WTC11 (cell line): ENCODE measurements around the gene PTPRB. TPM values are rescaled to one million over a fixed set of nuclear protein-coding genes. Genes with fewer than 3 reads are reported as not detected.

Experiments
- ATAC-seq: fragments of 200-7000 bp; cut with Tn5 transposase; 2 replicates; pipeline ENCODE4 v1.10.0; 2021; ENCODE audit warnings: mild to moderate bottlenecking, moderate library complexity
- CTCF ChIA-PET: fragments of 300-600 bp; sonication (Branson Sonifier 250); formaldehyde crosslinking; loops from one replicate; lab custom pipeline; 2021; ENCODE audit warnings: antibody characterized with exemption; lab: Charles Lee
- POLR2A ChIA-PET: fragments of 350-600 bp; sonication (Branson Sonifier 250); formaldehyde crosslinking; loops from one replicate; lab custom pipeline; 2021; ENCODE audit warnings: antibody characterized with exemption; lab: Charles Lee
- DNase-seq: peaks from one replicate; pipeline ENCODE4 v3.0.0; 2021; ENCODE audit warnings: low spot score
- H3K27ac Mint-ChIP-seq: 2 replicates; pipeline ENCODE4 v1.8.0; 2021; ENCODE audit warnings: mixed read lengths
- H3K27me3 Mint-ChIP-seq: 2 replicates; pipeline ENCODE4 v1.8.0; 2021; ENCODE audit warnings: low read depth, mild to moderate bottlenecking, moderate library complexity, mixed read lengths
- H3K36me3 Mint-ChIP-seq: 2 replicates; pipeline ENCODE4 v1.8.0; 2021; ENCODE audit warnings: mixed read lengths
- H3K4me1 Mint-ChIP-seq: 2 replicates; pipeline ENCODE4 v1.8.0; 2022; ENCODE audit warnings: mixed read lengths
- H3K4me3 Mint-ChIP-seq: 2 replicates; pipeline ENCODE4 v1.8.0; 2021; ENCODE audit warnings: mild to moderate bottlenecking, moderate library complexity, mixed read lengths
- H3K9me3 Mint-ChIP-seq: 2 replicates; pipeline ENCODE4 v1.8.0; 2021; ENCODE audit warnings: mixed read lengths
- EMX1 ChIP-seq: fragments of 250-450 bp; sonication (Bioruptor Pico); IDR thresholded peaks from 2 replicates; pipeline ENCODE4 v1.8.0; 2021; ENCODE audit warnings: mild to moderate bottlenecking
- JUN ChIP-seq: sonication (generic); formaldehyde crosslinking; IDR thresholded peaks from 2 replicates; pipeline ENCODE4 v1.8.0; 2023; ENCODE audit warnings: mild to moderate bottlenecking, missing genetic modification reagents
- MYBL2 ChIP-seq: sonication (generic); formaldehyde crosslinking; IDR thresholded peaks from 2 replicates; pipeline ENCODE4 v1.8.1; 2023; ENCODE audit warnings: mild to moderate bottlenecking, moderate library complexity, missing genetic modification reagents
- NFATC4 ChIP-seq: fragments of 250-450 bp; sonication (Bioruptor Pico); IDR thresholded peaks from 2 replicates; pipeline ENCODE4 v1.9.0; 2021; ENCODE audit warnings: mild to moderate bottlenecking
- NR1H2 ChIP-seq: sonication (generic); formaldehyde crosslinking; IDR thresholded peaks from 2 replicates; pipeline ENCODE4 v1.9.0; 2021; ENCODE audit warnings: mild to moderate bottlenecking, moderate library complexity, missing genetic modification reagents
- SMAD4 ChIP-seq: sonication (generic); formaldehyde crosslinking; IDR thresholded peaks from 2 replicates; pipeline ENCODE4 v1.8.0; 2022; ENCODE audit warnings: mild to moderate bottlenecking, missing genetic modification reagents
- TCF7 ChIP-seq: sonication (generic); formaldehyde crosslinking; IDR thresholded peaks from 2 replicates; pipeline ENCODE4 v1.8.0; 2022; ENCODE audit warnings: mild to moderate bottlenecking, low read depth, missing genetic modification reagents, moderate library complexity
- TEAD4 ChIP-seq: sonication (generic); formaldehyde crosslinking; IDR thresholded peaks from 2 replicates; pipeline ENCODE4 v1.8.0; 2022; ENCODE audit warnings: mild to moderate bottlenecking, missing genetic modification reagents
- TP53 ChIP-seq: sonication (generic); formaldehyde crosslinking; IDR thresholded peaks from 2 replicates; pipeline ENCODE4 v1.8.1; 2023; ENCODE audit warnings: mild to moderate bottlenecking, missing genetic modification reagents
- ZNF396 ChIP-seq: fragments of 250-450 bp; sonication (Bioruptor Pico); IDR thresholded peaks from 2 replicates; pipeline ENCODE4 v1.8.0; 2021; ENCODE audit warnings: mild to moderate bottlenecking, moderate library complexity, borderline replicate concordance
- ZNF423 ChIP-seq: fragments of 250-450 bp; sonication (Bioruptor Pico); IDR thresholded peaks from 2 replicates; pipeline ENCODE4 v2.1.2; 2022; ENCODE audit warnings: mild to moderate bottlenecking, moderate library complexity
- total RNA-seq: library from RNA; stranded (reverse); gene quantifications from 3 replicates; pipeline ENCODE4 v1.2.3, GENCODE V29; 2021
- TF ChIP-seq, protein P1 (sequence below): sonication (generic); formaldehyde crosslinking; IDR thresholded peaks from 2 replicates; pipeline ENCODE4 v1.8.1; 2023; ENCODE audit warnings: mild to moderate bottlenecking, missing genetic modification reagents
- TF ChIP-seq, protein P2 (sequence below): sonication (generic); formaldehyde crosslinking; IDR thresholded peaks from 2 replicates; pipeline ENCODE4 v1.8.1; 2023; ENCODE audit warnings: mild to moderate bottlenecking, moderate library complexity, missing genetic modification reagents
- TF ChIP-seq, protein P3 (sequence below): sonication (generic); formaldehyde crosslinking; IDR thresholded peaks from 2 replicates; pipeline ENCODE4 v1.8.0; 2023; ENCODE audit warnings: missing genetic modification reagents, mild to moderate bottlenecking, borderline replicate concordance
- TF ChIP-seq, protein P4 (sequence below): fragments of 250-450 bp; sonication (Bioruptor Pico); IDR thresholded peaks from 2 replicates; pipeline ENCODE4 v1.9.0; 2021; ENCODE audit warnings: moderate library complexity, mild to moderate bottlenecking, inconsistent platforms, borderline replicate concordance
- TF ChIP-seq, protein P5 (sequence below): fragments of 250-450 bp; sonication (Bioruptor Pico); conservative IDR thresholded peaks from 2 replicates; pipeline ENCODE4 v1.9.0; 2021; ENCODE audit warnings: mild to moderate bottlenecking
- TF ChIP-seq, protein P6 (sequence below): fragments of 200-600 bp; IDR thresholded peaks from 2 replicates; pipeline ENCODE4 v1.8.0; 2022; ENCODE audit warnings: antibody characterized with exemption
- TF ChIP-seq, protein P7 (sequence below): sonication (generic); formaldehyde crosslinking; IDR thresholded peaks from 2 replicates; pipeline ENCODE4 v1.8.1; 2023; ENCODE audit warnings: mild to moderate bottlenecking, missing genetic modification reagents, borderline replicate concordance

PTPRB gene
- total RNA-seq, 1 experiment from 2014 or later: 3.3 TPM

DNA sequence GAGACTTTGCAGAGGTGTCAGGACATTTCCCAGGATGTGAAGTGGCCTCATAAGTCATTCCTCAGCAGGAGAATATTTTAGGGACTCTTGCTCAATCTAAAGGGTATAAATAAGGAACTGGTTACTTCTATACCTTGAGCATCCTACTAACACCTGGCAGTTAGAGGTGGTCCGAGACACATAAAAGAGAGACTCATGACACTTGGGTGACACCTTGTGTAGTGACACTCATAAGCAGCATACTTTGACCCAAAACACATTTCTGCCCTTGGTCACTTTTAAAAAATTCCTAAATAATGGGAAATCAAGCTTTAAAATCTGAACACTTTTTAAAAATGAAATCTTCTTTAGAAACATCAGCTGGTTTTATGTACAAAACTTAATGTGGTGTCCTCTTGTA lies 152.8 kb downstream of the PTPRB start:
- Mint-ChIP-seq H3K9me3 (peaks cover 26% of the 10 kb centered on the region), H3K36me3 (peaks cover 15% of the 10 kb centered on the region), H3K27me3 (no peaks in the 10 kb centered on the region; the same call in 1 of the 2 replicates), H3K27ac (no peak overlapping the region), H3K4me1 (no peaks in the 10 kb centered on the region), H3K4me3 (no peak overlapping the region)
- CTCF ChIA-PET: no interaction called here
- DNase-seq (no peak), ATAC-seq (no peak)
- POLR2A ChIA-PET: no interaction called here
- TF ChIP-seq NFATC4 (CRISPR knock-in tag) (no peak), ZNF423 (CRISPR knock-in tag) (no peak), EMX1 (no peak), ZNF396 (no peak), NR1H2 (CRISPR knock-in tag) (no peak), SMAD4 (no peak), TCF7 (no peak), TEAD4 (CRISPR knock-in tag) (no peak)
- TF ChIP-seq, protein P1, sequence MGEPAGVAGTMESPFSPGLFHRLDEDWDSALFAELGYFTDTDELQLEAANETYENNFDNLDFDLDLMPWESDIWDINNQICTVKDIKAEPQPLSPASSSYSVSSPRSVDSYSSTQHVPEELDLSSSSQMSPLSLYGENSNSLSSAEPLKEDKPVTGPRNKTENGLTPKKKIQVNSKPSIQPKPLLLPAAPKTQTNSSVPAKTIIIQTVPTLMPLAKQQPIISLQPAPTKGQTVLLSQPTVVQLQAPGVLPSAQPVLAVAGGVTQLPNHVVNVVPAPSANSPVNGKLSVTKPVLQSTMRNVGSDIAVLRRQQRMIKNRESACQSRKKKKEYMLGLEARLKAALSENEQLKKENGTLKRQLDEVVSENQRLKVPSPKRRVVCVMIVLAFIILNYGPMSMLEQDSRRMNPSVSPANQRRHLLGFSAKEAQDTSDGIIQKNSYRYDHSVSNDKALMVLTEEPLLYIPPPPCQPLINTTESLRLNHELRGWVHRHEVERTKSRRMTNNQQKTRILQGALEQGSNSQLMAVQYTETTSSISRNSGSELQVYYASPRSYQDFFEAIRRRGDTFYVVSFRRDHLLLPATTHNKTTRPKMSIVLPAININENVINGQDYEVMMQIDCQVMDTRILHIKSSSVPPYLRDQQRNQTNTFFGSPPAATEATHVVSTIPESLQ (CRISPR knock-in tag): no peak
- TF ChIP-seq, protein P2, sequence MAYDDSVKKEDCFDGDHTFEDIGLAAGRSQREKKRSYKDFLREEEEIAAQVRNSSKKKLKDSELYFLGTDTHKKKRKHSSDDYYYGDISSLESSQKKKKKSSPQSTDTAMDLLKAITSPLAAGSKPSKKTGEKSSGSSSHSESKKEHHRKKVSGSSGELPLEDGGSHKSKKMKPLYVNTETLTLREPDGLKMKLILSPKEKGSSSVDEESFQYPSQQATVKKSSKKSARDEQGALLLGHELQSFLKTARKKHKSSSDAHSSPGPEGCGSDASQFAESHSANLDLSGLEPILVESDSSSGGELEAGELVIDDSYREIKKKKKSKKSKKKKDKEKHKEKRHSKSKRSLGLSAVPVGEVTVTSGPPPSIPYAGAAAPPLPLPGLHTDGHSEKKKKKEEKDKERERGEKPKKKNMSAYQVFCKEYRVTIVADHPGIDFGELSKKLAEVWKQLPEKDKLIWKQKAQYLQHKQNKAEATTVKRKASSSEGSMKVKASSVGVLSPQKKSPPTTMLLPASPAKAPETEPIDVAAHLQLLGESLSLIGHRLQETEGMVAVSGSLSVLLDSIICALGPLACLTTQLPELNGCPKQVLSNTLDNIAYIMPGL (CRISPR knock-in tag): no peak
- TF ChIP-seq, protein P3, sequence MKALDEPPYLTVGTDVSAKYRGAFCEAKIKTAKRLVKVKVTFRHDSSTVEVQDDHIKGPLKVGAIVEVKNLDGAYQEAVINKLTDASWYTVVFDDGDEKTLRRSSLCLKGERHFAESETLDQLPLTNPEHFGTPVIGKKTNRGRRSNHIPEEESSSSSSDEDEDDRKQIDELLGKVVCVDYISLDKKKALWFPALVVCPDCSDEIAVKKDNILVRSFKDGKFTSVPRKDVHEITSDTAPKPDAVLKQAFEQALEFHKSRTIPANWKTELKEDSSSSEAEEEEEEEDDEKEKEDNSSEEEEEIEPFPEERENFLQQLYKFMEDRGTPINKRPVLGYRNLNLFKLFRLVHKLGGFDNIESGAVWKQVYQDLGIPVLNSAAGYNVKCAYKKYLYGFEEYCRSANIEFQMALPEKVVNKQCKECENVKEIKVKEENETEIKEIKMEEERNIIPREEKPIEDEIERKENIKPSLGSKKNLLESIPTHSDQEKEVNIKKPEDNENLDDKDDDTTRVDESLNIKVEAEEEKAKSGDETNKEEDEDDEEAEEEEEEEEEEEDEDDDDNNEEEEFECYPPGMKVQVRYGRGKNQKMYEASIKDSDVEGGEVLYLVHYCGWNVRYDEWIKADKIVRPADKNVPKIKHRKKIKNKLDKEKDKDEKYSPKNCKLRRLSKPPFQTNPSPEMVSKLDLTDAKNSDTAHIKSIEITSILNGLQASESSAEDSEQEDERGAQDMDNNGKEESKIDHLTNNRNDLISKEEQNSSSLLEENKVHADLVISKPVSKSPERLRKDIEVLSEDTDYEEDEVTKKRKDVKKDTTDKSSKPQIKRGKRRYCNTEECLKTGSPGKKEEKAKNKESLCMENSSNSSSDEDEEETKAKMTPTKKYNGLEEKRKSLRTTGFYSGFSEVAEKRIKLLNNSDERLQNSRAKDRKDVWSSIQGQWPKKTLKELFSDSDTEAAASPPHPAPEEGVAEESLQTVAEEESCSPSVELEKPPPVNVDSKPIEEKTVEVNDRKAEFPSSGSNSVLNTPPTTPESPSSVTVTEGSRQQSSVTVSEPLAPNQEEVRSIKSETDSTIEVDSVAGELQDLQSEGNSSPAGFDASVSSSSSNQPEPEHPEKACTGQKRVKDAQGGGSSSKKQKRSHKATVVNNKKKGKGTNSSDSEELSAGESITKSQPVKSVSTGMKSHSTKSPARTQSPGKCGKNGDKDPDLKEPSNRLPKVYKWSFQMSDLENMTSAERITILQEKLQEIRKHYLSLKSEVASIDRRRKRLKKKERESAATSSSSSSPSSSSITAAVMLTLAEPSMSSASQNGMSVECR: no peak
- TF ChIP-seq, protein P4, sequence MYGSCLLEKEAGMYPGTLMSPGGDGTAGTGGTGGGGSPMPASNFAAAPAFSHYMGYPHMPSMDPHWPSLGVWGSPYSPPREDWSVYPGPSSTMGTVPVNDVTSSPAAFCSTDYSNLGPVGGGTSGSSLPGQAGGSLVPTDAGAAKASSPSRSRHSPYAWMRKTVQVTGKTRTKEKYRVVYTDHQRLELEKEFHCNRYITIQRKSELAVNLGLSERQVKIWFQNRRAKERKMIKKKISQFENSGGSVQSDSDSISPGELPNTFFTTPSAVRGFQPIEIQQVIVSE (CRISPR knock-in tag): no peak
- TF ChIP-seq, protein P5, sequence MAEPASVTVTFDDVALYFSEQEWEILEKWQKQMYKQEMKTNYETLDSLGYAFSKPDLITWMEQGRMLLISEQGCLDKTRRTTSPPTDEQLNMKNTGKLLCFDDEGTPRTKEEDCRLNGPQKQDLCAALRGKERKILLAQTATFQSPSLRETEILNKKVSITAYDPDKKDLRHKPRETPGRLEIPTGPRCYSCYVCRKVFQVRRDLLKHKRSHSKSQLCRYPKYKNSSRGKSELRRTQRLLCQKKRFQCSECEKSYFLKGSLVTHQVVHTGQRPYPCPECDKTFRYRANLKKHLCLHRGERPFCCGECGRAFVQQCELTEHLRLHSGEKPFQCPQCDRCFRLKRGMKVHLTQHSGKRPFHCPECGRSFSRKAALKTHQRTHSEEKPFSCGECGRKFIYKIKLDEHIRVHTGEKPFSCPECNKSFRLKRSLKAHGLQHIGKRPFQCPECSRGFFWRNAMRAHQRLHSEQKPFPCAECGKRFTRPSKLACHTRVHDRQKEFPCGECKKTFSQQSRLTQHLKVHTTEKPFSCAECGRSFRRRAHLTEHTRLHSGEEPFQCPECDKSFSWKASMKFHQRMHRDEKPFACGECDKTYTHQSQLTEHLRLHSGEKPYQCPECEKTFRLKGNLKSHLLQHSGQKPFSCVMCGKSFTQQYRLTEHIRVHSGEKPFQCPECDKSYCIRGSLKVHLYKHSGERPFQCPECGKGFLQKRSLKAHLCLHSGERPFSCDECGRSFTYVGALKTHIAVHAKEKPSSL (CRISPR knock-in tag): no peak

DNA sequence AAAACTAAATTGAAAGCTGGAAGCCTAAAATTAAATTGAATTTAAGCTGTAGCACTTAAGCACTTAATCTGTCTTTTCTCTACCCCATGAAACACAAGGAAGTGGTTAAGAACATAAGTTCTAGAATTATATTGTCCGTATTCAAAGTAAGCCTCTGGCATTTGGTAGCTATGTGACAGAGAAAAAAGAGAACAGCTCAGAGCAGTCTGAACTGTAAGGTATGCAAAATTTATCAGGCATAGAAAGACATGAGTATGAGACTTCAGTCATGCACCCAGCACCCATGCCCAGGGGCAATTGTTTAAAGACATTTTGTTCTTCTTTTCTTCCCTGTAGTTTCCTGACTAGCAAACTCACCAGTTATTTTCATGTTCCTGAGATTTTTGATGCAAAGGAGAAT lies 154.5 kb downstream of the PTPRB start:
- no peak overlapping the region for H3K4me3 Mint-ChIP-seq
- ATAC-seq (no peak), DNase-seq (no peak)
- H3K4me1 Mint-ChIP-seq: peaks cover 8% of the 10 kb centered on the region
- POLR2A ChIA-PET: no interaction called here
- peaks cover 10% of the 10 kb centered on the region for H3K9me3 Mint-ChIP-seq
- no peaks in the 10 kb centered on the region; the same call in 1 of the 2 replicates for H3K27me3 Mint-ChIP-seq
- CTCF ChIA-PET: no interaction called here
- no peak overlapping the region for H3K27ac Mint-ChIP-seq
- H3K36me3 Mint-ChIP-seq: peaks cover 2% of the 10 kb centered on the region; the same call in 1 of the 2 replicates
- TF ChIP-seq, protein P6, sequence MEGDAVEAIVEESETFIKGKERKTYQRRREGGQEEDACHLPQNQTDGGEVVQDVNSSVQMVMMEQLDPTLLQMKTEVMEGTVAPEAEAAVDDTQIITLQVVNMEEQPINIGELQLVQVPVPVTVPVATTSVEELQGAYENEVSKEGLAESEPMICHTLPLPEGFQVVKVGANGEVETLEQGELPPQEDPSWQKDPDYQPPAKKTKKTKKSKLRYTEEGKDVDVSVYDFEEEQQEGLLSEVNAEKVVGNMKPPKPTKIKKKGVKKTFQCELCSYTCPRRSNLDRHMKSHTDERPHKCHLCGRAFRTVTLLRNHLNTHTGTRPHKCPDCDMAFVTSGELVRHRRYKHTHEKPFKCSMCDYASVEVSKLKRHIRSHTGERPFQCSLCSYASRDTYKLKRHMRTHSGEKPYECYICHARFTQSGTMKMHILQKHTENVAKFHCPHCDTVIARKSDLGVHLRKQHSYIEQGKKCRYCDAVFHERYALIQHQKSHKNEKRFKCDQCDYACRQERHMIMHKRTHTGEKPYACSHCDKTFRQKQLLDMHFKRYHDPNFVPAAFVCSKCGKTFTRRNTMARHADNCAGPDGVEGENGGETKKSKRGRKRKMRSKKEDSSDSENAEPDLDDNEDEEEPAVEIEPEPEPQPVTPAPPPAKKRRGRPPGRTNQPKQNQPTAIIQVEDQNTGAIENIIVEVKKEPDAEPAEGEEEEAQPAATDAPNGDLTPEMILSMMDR: no peak
- no peak for TF ChIP-seq SMAD4
- TF ChIP-seq TP53 (CRISPR knock-in tag): no peak
- TF ChIP-seq MYBL2 (CRISPR knock-in tag): no peak
- TF ChIP-seq, protein P7, sequence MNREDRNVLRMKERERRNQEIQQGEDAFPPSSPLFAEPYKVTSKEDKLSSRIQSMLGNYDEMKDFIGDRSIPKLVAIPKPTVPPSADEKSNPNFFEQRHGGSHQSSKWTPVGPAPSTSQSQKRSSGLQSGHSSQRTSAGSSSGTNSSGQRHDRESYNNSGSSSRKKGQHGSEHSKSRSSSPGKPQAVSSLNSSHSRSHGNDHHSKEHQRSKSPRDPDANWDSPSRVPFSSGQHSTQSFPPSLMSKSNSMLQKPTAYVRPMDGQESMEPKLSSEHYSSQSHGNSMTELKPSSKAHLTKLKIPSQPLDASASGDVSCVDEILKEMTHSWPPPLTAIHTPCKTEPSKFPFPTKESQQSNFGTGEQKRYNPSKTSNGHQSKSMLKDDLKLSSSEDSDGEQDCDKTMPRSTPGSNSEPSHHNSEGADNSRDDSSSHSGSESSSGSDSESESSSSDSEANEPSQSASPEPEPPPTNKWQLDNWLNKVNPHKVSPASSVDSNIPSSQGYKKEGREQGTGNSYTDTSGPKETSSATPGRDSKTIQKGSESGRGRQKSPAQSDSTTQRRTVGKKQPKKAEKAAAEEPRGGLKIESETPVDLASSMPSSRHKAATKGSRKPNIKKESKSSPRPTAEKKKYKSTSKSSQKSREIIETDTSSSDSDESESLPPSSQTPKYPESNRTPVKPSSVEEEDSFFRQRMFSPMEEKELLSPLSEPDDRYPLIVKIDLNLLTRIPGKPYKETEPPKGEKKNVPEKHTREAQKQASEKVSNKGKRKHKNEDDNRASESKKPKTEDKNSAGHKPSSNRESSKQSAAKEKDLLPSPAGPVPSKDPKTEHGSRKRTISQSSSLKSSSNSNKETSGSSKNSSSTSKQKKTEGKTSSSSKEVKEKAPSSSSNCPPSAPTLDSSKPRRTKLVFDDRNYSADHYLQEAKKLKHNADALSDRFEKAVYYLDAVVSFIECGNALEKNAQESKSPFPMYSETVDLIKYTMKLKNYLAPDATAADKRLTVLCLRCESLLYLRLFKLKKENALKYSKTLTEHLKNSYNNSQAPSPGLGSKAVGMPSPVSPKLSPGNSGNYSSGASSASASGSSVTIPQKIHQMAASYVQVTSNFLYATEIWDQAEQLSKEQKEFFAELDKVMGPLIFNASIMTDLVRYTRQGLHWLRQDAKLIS (CRISPR knock-in tag): no peak
- TF ChIP-seq, protein P4 (CRISPR knock-in tag): no peak
- TF ChIP-seq JUN (CRISPR knock-in tag): no peak
- no peak for TF ChIP-seq ZNF423 (CRISPR knock-in tag)
